Hepatocyte (in vitro differentiated cells): ENCODE results near the gene EXOC5. TPM values are rescaled to one million over a fixed set of nuclear protein-coding genes. Genes with fewer than 3 reads are reported as not detected.
"Not testable (repeated sequence)": the region's sequence is repeated elsewhere in the genome, so short reads cannot be mapped to it uniquely, and the experiment has no call there.

Source experiments
- DNase-seq: peaks from one replicate; pipeline ENCODE4 v3.0.0-alpha.2; 2016; ENCODE audit warnings: low spot score
- H2AFZ ChIP-seq: fragments of 200-600 bp; sonication (generic); 2 replicates; pipeline ENCODE4 v1.6.0; 2016; ENCODE audit warnings: antibody characterized with exemption, mild to moderate bottlenecking
- H3K27ac ChIP-seq: fragments of 200-600 bp; sonication (generic); 2 replicates; pipeline ENCODE4 v1.5.1; 2016; ENCODE audit warnings: mild to moderate bottlenecking
- H3K27me3 ChIP-seq: fragments of 200-600 bp; sonication (generic); 2 replicates; pipeline ENCODE4 v1.6.1; 2016
- H3K36me3 ChIP-seq: fragments of 200-600 bp; sonication (generic); replicated peaks from 2 replicates; pipeline ENCODE4 v1.5.1; 2016; ENCODE audit warnings: low read depth; ENCODE audit not compliant: insufficient read depth
- H3K4me1 ChIP-seq: fragments of 200-600 bp; sonication (generic); 2 replicates; pipeline ENCODE4 v1.5.1; 2016; ENCODE audit warnings: mild to moderate bottlenecking, moderate library complexity; ENCODE audit not compliant: insufficient read depth
- H3K4me2 ChIP-seq: fragments of 200-600 bp; sonication (generic); 2 replicates; pipeline ENCODE4 v1.6.0; 2016
- H3K4me3 ChIP-seq: fragments of 200-600 bp; sonication (generic); 2 replicates; pipeline ENCODE4 v1.5.1; 2016; ENCODE audit warnings: mild to moderate bottlenecking
- H3K79me2 ChIP-seq: fragments of 200-600 bp; sonication (generic); 2 replicates; pipeline ENCODE4 v1.6.0; 2017; ENCODE audit warnings: mild to moderate bottlenecking
- H3K9me2 ChIP-seq: fragments of 200-600 bp; sonication (generic); replicated peaks from 2 replicates; pipeline ENCODE4 v1.6.0; 2017; ENCODE audit warnings: mild to moderate bottlenecking; ENCODE audit not compliant: insufficient read depth
- H3K9me3 ChIP-seq: fragments of 200-600 bp; sonication (generic); 2 replicates; pipeline ENCODE4 v1.5.1; 2016; ENCODE audit warnings: low read depth, mild to moderate bottlenecking
- H4K20me1 ChIP-seq: fragments of 200-600 bp; sonication (generic); 2 replicates; pipeline ENCODE4 v1.6.0; 2016; ENCODE audit warnings: mild to moderate bottlenecking; ENCODE audit not compliant: insufficient read depth, poor library complexity, severe bottlenecking
- EZH2 ChIP-seq: fragments of 200-600 bp; sonication (generic); IDR thresholded peaks from 2 replicates; pipeline ENCODE4 v1.6.1; 2016; ENCODE audit warnings: antibody characterized with exemption, mild to moderate bottlenecking, borderline replicate concordance
- EZH2phosphoT487 ChIP-seq: fragments of 200-600 bp; sonication (generic); IDR thresholded peaks from one replicate; pipeline ENCODE4 v1.6.1; 2018; ENCODE audit warnings: antibody characterized with exemption, mild to moderate bottlenecking, low read depth, moderate library complexity; ENCODE audit not compliant: unreplicated experiment, severe bottlenecking
- WGBS: methylation state at CpG from one replicate; pipeline ENCODE4 v1.1.6; 2016; ENCODE audit warnings: low lambda C conversion rate; ENCODE audit errors: missing lambda C conversion rate; 5-methylcytosine and 5-hydroxymethylcytosine counted together
- polyA plus RNA-seq: library from polyadenylated mRNA; unstranded; fragments of >200 nt; fragmentation: Nextera tagmentation; extraction: Ambion mirVana; gene quantifications from 2 replicates; pipeline ENCODE4 v1.2.1, GENCODE V29; 2016
- total RNA-seq: library from RNA; depleted of rRNA; stranded (reverse); fragments of >200 nt; gene quantifications from 2 replicates; pipeline ENCODE4 v1.2.3, GENCODE V29; 2014
- TF ChIP-seq, protein P1 (sequence below): fragments of 200-600 bp; sonication (generic); IDR thresholded peaks from 2 replicates; pipeline ENCODE4 v1.5.1; 2016; ENCODE audit warnings: antibody characterized with exemption, mild to moderate bottlenecking; ENCODE audit not compliant: poor library complexity

Gene EXOC5
- total and polyA plus RNA-seq, 2 experiments from 2014 or later = 31.4 to 51.8 TPM

DNA sequence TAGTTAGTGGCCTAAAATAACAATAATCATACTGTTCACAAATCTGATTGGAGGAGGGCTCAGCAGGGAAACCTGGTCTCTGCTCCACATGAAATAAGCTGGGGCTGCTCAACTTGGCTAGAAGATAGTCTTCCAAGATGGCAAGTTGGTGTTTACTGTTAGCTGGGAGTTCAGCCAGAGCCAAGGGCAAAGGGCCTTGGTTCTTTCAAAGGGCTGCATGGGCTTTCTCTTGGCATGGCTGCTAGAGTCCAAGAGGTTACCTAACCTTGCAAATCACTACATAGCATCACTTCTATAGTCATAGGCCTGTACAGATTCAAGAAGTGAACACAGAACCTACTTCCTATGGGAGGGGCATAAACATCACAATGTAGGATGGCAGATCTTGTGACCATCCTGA lies 7.1 kb downstream of the EXOC5 start:
- Histone ChIP-seq H3K27ac (no peak overlapping the region), H3K27me3 (no peaks in the 10 kb centered on the region), H4K20me1 (peaks cover 14% of the 10 kb centered on the region), H3K36me3 (no peaks in the 10 kb centered on the region), H3K4me3 (no peak overlapping the region), H3K4me1 (peaks cover under 1% of the 10 kb centered on the region), H3K79me2 (peaks cover 97% of the 10 kb centered on the region), H3K4me2 (no peak overlapping the region), H2AFZ (no peak overlapping the region), H3K9me3 (no peaks in the 10 kb centered on the region), H3K9me2 (no peaks in the 10 kb centered on the region)
- TF ChIP-seq EZH2phosphoT487 = no peak
- TF ChIP-seq EZH2 = no peak
- TF ChIP-seq, protein P1, sequence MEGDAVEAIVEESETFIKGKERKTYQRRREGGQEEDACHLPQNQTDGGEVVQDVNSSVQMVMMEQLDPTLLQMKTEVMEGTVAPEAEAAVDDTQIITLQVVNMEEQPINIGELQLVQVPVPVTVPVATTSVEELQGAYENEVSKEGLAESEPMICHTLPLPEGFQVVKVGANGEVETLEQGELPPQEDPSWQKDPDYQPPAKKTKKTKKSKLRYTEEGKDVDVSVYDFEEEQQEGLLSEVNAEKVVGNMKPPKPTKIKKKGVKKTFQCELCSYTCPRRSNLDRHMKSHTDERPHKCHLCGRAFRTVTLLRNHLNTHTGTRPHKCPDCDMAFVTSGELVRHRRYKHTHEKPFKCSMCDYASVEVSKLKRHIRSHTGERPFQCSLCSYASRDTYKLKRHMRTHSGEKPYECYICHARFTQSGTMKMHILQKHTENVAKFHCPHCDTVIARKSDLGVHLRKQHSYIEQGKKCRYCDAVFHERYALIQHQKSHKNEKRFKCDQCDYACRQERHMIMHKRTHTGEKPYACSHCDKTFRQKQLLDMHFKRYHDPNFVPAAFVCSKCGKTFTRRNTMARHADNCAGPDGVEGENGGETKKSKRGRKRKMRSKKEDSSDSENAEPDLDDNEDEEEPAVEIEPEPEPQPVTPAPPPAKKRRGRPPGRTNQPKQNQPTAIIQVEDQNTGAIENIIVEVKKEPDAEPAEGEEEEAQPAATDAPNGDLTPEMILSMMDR = no peak
- DNase-seq = no peak

DNA sequence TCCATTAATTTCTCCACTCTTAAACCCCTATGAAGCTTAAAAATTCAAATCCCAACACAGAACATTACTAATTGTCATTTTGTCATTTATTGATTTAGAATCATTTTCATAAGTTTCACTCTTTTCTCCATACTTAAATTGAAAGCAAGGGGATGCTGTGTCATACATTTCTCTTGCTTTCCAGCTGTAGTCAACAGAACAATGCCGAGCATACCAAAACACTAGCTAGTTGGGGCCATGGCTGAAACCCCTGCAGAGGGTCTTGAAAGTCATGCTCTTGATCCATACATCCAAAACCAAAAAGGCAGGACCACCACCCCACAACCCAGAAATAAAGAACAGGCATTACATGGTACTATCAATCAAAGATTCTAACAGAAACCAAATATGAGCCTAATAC lies 9.0 kb downstream of the EXOC5 start:
- H3K27ac ChIP-seq = no peak overlapping the region
- no peak overlapping the region for H3K4me3 ChIP-seq
- no peaks in the 10 kb centered on the region for H3K9me3 ChIP-seq
- 97% methylated on average over 1 of the region's 1 CpG for WGBS
- peaks cover 15% of the 10 kb centered on the region for H4K20me1 ChIP-seq
- no peak overlapping the region for H3K4me2 ChIP-seq
- H3K27me3 ChIP-seq = no peaks in the 10 kb centered on the region
- TF ChIP-seq EZH2 = no peak
- TF ChIP-seq, protein P1 = no peak
- no peak for TF ChIP-seq EZH2phosphoT487
- H3K36me3 ChIP-seq = no peaks in the 10 kb centered on the region
- H3K9me2 ChIP-seq = no peaks in the 10 kb centered on the region
- peaks cover 96% of the 10 kb centered on the region for H3K79me2 ChIP-seq
- no peak for DNase-seq
- H2AFZ ChIP-seq = no peak overlapping the region
- no peaks in the 10 kb centered on the region for H3K4me1 ChIP-seq

DNA sequence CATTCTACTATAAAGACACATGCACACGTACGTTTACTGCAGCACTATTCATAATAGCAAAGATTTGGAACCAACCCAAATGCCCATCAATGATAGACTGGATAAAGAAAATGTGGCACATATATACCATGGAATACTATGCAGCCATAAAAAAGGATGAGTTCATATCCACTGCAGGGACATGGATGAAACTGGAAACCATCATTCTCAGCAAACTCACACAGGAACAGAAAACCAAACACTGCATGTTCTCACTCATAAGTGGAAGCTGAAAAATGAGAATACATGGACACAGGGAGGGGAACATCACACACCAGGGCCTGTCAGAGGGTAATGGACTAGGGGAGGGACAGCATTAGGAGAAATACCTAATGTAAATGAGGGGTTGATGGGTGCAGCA lies 10.5 kb downstream of the EXOC5 start:
- not testable (repeated sequence) for H3K4me1 ChIP-seq, DNase-seq, H3K9me2 ChIP-seq, H3K4me2 ChIP-seq, H3K27ac ChIP-seq, H3K27me3 ChIP-seq, H3K4me3 ChIP-seq, H3K36me3 ChIP-seq, H3K9me3 ChIP-seq, H2AFZ ChIP-seq
- H3K79me2 ChIP-seq = peaks cover 97% of the 10 kb centered on the region
- whole genome bisulfite sequencing = 97% methylated on average over 2 of the region's 2 CpGs
- H4K20me1 ChIP-seq = peaks cover 18% of the 10 kb centered on the region

DNA sequence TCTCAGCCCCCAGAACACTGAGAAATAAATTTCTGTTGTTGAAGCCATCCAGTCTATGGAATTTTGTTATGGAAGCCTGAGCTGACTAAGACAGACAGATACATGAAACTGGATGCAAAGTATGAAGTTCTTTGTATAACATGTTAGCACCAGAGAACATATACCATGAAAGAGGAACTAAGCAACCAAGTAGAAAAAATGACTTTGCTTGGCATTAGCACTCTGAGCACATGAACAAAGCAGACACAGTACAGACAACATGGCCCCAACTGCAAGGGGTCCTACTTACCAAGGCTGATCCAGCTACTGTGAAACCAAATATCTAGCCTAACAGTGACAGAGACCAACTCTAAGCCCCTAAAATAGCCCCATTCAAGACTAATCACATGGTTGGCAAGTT lies 13.8 kb downstream of the EXOC5 start:
- Histone ChIP-seq H3K4me2 (no peak overlapping the region), H3K9me3 (no peaks in the 10 kb centered on the region), H3K79me2 (peaks cover 98% of the 10 kb centered on the region), H3K27ac (no peak overlapping the region), H3K27me3 (no peaks in the 10 kb centered on the region), H2AFZ (no peak overlapping the region), H3K4me1 (no peaks in the 10 kb centered on the region), H3K9me2 (no peaks in the 10 kb centered on the region), H3K36me3 (no peaks in the 10 kb centered on the region), H4K20me1 (peaks cover 23% of the 10 kb centered on the region), H3K4me3 (no peak overlapping the region)
- DNase-seq = no peak
- TF ChIP-seq EZH2 (no peak), EZH2phosphoT487 (no peak)
- TF ChIP-seq, protein P1 = no peak
